ENCODE measurements around the gene PTPRCAP.

PTPRCAP gene

GRCh38 chr11:67433536-67434394 lies 3.7 kb downstream of the PTPRCAP start:
- TF ChIP-seq FOXM1 (IDR thresholded peaks at IDR 0.05; ENCODE audit: borderline replicate concordance, low read depth), result no peak
- TF ChIP-seq USF1 (IDR thresholded peaks at IDR 0.05), result no peak
- no peak for TF ChIP-seq RAD21 (IDR thresholded peaks at IDR 0.05; ENCODE audit: low read depth)
- no peak for TF ChIP-seq CEBPB (IDR thresholded peaks at IDR 0.05)
- no peak for TF ChIP-seq MAX (IDR thresholded peaks at IDR 0.05)
- no peak for TF ChIP-seq CREB1 (IDR thresholded peaks at IDR 0.05; ENCODE audit: low read depth)
- no peak for TF ChIP-seq REST (IDR thresholded peaks at IDR 0.05; ENCODE audit: low read depth)
- TF ChIP-seq ZBTB7A (IDR thresholded peaks at IDR 0.05; ENCODE audit: low read depth), result no peak
- TF ChIP-seq NFIC (IDR thresholded peaks at IDR 0.05), result no peak

GRCh38 chr11:67432655-67433349 lies 4.7 kb downstream of the PTPRCAP start:
- TF ChIP-seq USF1 (IDR thresholded peaks at IDR 0.05) (no peak), REST (IDR thresholded peaks at IDR 0.05; ENCODE audit: low read depth) (no peak), EP300 (IDR thresholded peaks at IDR 0.05; ENCODE audit: borderline replicate concordance) (no peak), MAX (IDR thresholded peaks at IDR 0.05) (no peak), CEBPB (IDR thresholded peaks at IDR 0.05) (no peak), RAD21 (IDR thresholded peaks at IDR 0.05; ENCODE audit: low read depth) (no peak), FOXM1 (IDR thresholded peaks at IDR 0.05; ENCODE audit: borderline replicate concordance, low read depth) (no peak), TAF1 (IDR thresholded peaks at IDR 0.05; ENCODE audit: low read depth) (no peak), TEAD4 (IDR thresholded peaks at IDR 0.05) (no peak), YY1 (IDR thresholded peaks at IDR 0.05; ENCODE audit: low read depth) (no peak), TCF12 (IDR thresholded peaks at IDR 0.05; ENCODE audit: low read depth) (no peak)

GRCh38 chr11:67431346-67432249 lies 5.9 kb downstream of the PTPRCAP start:
- TF ChIP-seq TAF1 (IDR thresholded peaks at IDR 0.05; ENCODE audit: low read depth) (no peak), CEBPB (IDR thresholded peaks at IDR 0.05) (no peak), REST (IDR thresholded peaks at IDR 0.05; ENCODE audit: low read depth) (no peak), TCF12 (IDR thresholded peaks at IDR 0.05; ENCODE audit: low read depth) (no peak), EGR1 (IDR thresholded peaks at IDR 0.05) (no peak), YY1 (IDR thresholded peaks at IDR 0.05; ENCODE audit: low read depth) (no peak), NFIC (IDR thresholded peaks at IDR 0.05) (no peak), MAX (IDR thresholded peaks at IDR 0.05) (no peak), TEAD4 (IDR thresholded peaks at IDR 0.05) (no peak), RAD21 (IDR thresholded peaks at IDR 0.05; ENCODE audit: low read depth) (no peak), FOXM1 (IDR thresholded peaks at IDR 0.05; ENCODE audit: borderline replicate concordance, low read depth) (no peak), USF1 (IDR thresholded peaks at IDR 0.05) (no peak), EP300 (IDR thresholded peaks at IDR 0.05; ENCODE audit: borderline replicate concordance) (no peak), CREB1 (IDR thresholded peaks at IDR 0.05; ENCODE audit: low read depth) (no peak), ZBTB7A (IDR thresholded peaks at IDR 0.05; ENCODE audit: low read depth) (no peak)
